ENCODE results near the gene PRDX3.
A peak's percentile ranks its signal among the peaks of the same experiment; 100 is the strongest.

GRCh38 chr10:119139464-119140067 is 39.0 kb downstream of the PRDX3 start:
- TF ChIP-seq CTCF (IDR thresholded peaks at IDR 0.05) (peak; percentile 26 to 43 (median 36)), POLR2A (IDR thresholded peaks at IDR 0.05) (no peak)

Data from right lobe of liver (tissue), 4 donors.